Hematopoietic multipotent progenitor cell treated with erythropoietin and hydrocortisone succinate and interleukin-3 and kit ligand, for 8 days (in vitro differentiated cells): ENCODE results near the gene OR4B1.

Experiments
- DNase-seq: peaks from one replicate; pipeline ENCODE4 v3.0.0-alpha.2; 2015

The OR4B1 gene

GRCh38 chr11:48263423-48263911 lies 46.9 kb downstream of the OR4B1 start, which contains the start of gene OR4X1:
Gene OR4X1 (plus strand): TSS chr11:48263861. CDS start chr11:48263861, 0 bp downstream.
- DNase-seq: no peak
